ENCODE results near the gene ISLR. TPM values are rescaled to one million over a fixed set of nuclear protein-coding genes. Genes with fewer than 3 reads are reported as not detected.

Gene ISLR
- total RNA-seq, 1 experiment from 2014 or later = 0.12 TPM

- H3K4me1 ChIP-seq (ENCODE audit: control insufficient read depth in 1 of 2, insufficient read depth in 2 of 2, low read length in 2 of 2) = peaks cover 18 to 50% of the 10 kb centered on the region in 2 experiments
- no peak for DNase-seq (ENCODE audit: low read depth, low spot score)
- H3K36me3 ChIP-seq (ENCODE audit: control insufficient read depth in 1 of 2, insufficient read depth in 2 of 2, low read length in 2 of 2) = no peaks in the 10 kb centered on the region
- RAD21 ChIA-PET (ENCODE audit: low non-redundant PET in 1 of 2, low total read pairs in 2 of 2, uncharacterized antibody in 2 of 2, unreplicated experiment in 2 of 2) = no interaction called here
- H3K27me3 ChIP-seq (ENCODE audit: insufficient read depth, low read length) = peaks cover 40% of the 10 kb centered on the region; the same call in 1 of the 2 replicates
- POLR2A ChIA-PET = no interaction called here
- intact Hi-C loops (cut with micrococcal nuclease) = no loop called here
- H3K79me2 ChIP-seq (ENCODE audit: insufficient read depth, low read length) = no peaks in the 10 kb centered on the region
- peak overlapping the region; percentile 46; the same call in 1 of the 2 replicates for H3K4me2 ChIP-seq (ENCODE audit: low read length)
- no peak overlapping the region for H3K4me3 ChIP-seq (replicated peaks in 1 of 2; ENCODE audit: low read depth in 1 of 2, low read length in 2 of 2)
- ATAC-seq = no peak
- no peak for TF ChIP-seq TCF7L2 (IDR thresholded peaks at IDR 0.05; ENCODE audit: borderline replicate concordance, extremely low read depth, insufficient read depth, insufficient read length)
- TF ChIP-seq POLR2AphosphoS5 (IDR thresholded peaks at IDR 0.05; ENCODE audit: low read depth, low read length) = no peak
- no peak for TF ChIP-seq POLR2A (IDR thresholded peaks at IDR 0.05; ENCODE audit: borderline replicate concordance, extremely low read depth, insufficient read depth, insufficient read length)
- no peak for TF ChIP-seq EZH2 (IDR thresholded peaks at IDR 0.05)
- no peak for TF ChIP-seq SIN3A (IDR thresholded peaks at IDR 0.05; ENCODE audit: low read depth)
- TF ChIP-seq MAX (IDR thresholded peaks at IDR 0.05) = no peak
- no peaks in the 10 kb centered on the region for H3K9me2 ChIP-seq (ENCODE audit: insufficient read depth)
- no peaks in the 10 kb centered on the region for H4K20me1 ChIP-seq (ENCODE audit: insufficient read depth)
- no peaks in the 10 kb centered on the region for H3K9me3 ChIP-seq (ENCODE audit: control insufficient read depth in 1 of 2, insufficient read depth in 1 of 2, low read depth in 1 of 2, low read length in 2 of 2)
- no peak overlapping the region for H3K9ac ChIP-seq (ENCODE audit: low read length)
- BruUV-seq (replicated peaks) = no TSS peak
- CTCF ChIA-PET = no interaction called here
- no peak overlapping the region for H2AFZ ChIP-seq (ENCODE audit: low read depth, low read length, poor library complexity, severe bottlenecking)
- no peak overlapping the region for H3K27ac ChIP-seq (ENCODE audit: low read depth, low read length)
These were observed 19.2 kb downstream of the ISLR start for GRCh38 chr15:74192751-74193150.

GRCh38 chr15:74193299-74193718 is 19.8 kb downstream of the ISLR start:
- Histone ChIP-seq H3K9me3 (ENCODE audit: control insufficient read depth in 1 of 2, insufficient read depth in 1 of 2, low read depth in 1 of 2, low read length in 2 of 2) (no peaks in the 10 kb centered on the region), H3K79me2 (ENCODE audit: insufficient read depth, low read length) (no peaks in the 10 kb centered on the region), H3K9ac (ENCODE audit: low read length) (no peak overlapping the region), H2AFZ (ENCODE audit: low read depth, low read length, poor library complexity, severe bottlenecking) (no peak overlapping the region), H3K4me3 (replicated peaks in 1 of 2; ENCODE audit: low read depth in 1 of 2, low read length in 2 of 2) (no peak overlapping the region), H3K4me2 (ENCODE audit: low read length) (peak overlapping the region; percentile 46; the same call in 1 of the 2 replicates), H3K27ac (ENCODE audit: low read depth, low read length) (0 out of 2 replicates have a peak overlapping the region, but pooled peaks have one; percentile 4), H3K27me3 (ENCODE audit: insufficient read depth, low read length) (peaks cover 40% of the 10 kb centered on the region; the same call in 1 of the 2 replicates), H3K4me1 (ENCODE audit: control insufficient read depth in 1 of 2, insufficient read depth in 2 of 2, low read length in 2 of 2) (peaks cover 18 to 54% of the 10 kb centered on the region in 2 experiments), H3K9me2 (ENCODE audit: insufficient read depth) (no peaks in the 10 kb centered on the region), H4K20me1 (ENCODE audit: insufficient read depth) (no peaks in the 10 kb centered on the region), H3K36me3 (ENCODE audit: control insufficient read depth in 1 of 2, insufficient read depth in 2 of 2, low read length in 2 of 2) (no peaks in the 10 kb centered on the region)
- ChIA-PET RAD21 (ENCODE audit: low non-redundant PET in 1 of 2, low total read pairs in 2 of 2, uncharacterized antibody in 2 of 2, unreplicated experiment in 2 of 2) (no interaction called here), CTCF (no interaction called here), POLR2A (no interaction called here)
- no TSS peak for BruUV-seq (replicated peaks)
- ATAC-seq (peak; percentile 63), DNase-seq (ENCODE audit: low read depth, low spot score) (peak; percentile 78)
- TF ChIP-seq, protein P1, sequence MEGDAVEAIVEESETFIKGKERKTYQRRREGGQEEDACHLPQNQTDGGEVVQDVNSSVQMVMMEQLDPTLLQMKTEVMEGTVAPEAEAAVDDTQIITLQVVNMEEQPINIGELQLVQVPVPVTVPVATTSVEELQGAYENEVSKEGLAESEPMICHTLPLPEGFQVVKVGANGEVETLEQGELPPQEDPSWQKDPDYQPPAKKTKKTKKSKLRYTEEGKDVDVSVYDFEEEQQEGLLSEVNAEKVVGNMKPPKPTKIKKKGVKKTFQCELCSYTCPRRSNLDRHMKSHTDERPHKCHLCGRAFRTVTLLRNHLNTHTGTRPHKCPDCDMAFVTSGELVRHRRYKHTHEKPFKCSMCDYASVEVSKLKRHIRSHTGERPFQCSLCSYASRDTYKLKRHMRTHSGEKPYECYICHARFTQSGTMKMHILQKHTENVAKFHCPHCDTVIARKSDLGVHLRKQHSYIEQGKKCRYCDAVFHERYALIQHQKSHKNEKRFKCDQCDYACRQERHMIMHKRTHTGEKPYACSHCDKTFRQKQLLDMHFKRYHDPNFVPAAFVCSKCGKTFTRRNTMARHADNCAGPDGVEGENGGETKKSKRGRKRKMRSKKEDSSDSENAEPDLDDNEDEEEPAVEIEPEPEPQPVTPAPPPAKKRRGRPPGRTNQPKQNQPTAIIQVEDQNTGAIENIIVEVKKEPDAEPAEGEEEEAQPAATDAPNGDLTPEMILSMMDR (IDR thresholded peaks at IDR 0.05 in 2 of 3, conservative IDR thresholded peaks at IDR 0.05 in 1 of 3; ENCODE audit: borderline replicate concordance in 1 of 3, insufficient read depth in 1 of 3, low read depth in 2 of 3, low read length in 2 of 3) = no peak
- TF ChIP-seq SRF (IDR thresholded peaks at IDR 0.05; ENCODE audit: low read depth) = no peak
- intact Hi-C loops (cut with micrococcal nuclease) = no loop called here

All from HCT116 (cell line).